Fibroblast of the aortic adventitia (primary cell): ENCODE data around the gene FAM78A. TPM values are rescaled to one million over a fixed set of nuclear protein-coding genes. Genes with fewer than 3 reads are reported as not detected.
A peak's percentile ranks its signal among the peaks of the same experiment; 100 is the strongest.

Experiments
- DNase-seq: peaks from one replicate; pipeline ENCODE4 v3.0.0-alpha.2; 2010; ENCODE audit warnings: low read depth
- H3K4me3 ChIP-seq: 2 replicates; pipeline ENCODE4 v1.5.1; 2011; ENCODE audit warnings: low read depth, mild to moderate bottlenecking, control low read depth, low read length, moderate library complexity
- CTCF ChIP-seq: IDR thresholded peaks from 2 replicates; pipeline ENCODE4 v1.5.1; 2011; ENCODE audit warnings: mild to moderate bottlenecking, low read length, control low read depth, inconsistent platforms; ENCODE audit not compliant: insufficient read depth
- total RNA-seq: library from RNA; depleted of rRNA; stranded (reverse); fragments of >200 nt; gene quantifications from 2 replicates; pipeline ENCODE4 v1.2.3, GENCODE V29; 2012; ENCODE audit warnings: low replicate concordance

Gene FAM78A
- total RNA-seq, 1 donor: 0.36 TPM

DNA sequence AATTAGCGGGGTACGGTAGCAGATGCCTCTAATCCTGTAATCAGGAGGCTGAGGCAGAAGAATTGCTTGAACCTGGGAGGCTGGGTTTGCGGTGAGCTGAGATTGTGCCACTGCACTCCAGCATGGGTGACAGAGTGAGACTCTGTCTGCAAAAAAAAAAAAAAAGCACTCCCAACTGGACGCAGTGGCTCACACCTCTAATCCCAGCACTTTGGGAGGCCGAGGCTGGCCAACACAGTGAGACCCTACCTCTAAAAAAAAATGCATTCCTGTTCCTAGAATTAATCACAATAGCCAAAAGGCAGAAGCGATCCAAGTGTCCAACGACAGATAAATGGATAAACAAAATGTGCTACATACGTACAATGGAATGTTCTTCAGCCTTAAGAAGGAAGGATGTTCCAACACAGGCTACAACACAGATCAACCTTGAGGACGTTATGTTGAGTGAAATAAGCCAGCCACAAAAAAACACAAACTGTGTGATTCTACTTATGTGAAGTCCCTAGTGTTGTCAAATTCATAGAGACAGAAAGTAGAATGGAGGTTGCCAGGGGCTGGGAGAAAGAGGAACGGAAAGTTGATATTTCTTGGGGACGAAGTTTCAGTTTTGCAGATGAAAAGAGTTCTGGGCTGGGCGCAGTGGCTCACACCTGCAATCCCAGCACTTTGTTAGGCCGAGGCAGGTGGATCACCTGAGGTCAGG is 13.8 kb downstream of the FAM78A start:
- TF ChIP-seq CTCF: no peak
- H3K4me3 ChIP-seq: no peak overlapping the region
- DNase-seq: no peak

DNA sequence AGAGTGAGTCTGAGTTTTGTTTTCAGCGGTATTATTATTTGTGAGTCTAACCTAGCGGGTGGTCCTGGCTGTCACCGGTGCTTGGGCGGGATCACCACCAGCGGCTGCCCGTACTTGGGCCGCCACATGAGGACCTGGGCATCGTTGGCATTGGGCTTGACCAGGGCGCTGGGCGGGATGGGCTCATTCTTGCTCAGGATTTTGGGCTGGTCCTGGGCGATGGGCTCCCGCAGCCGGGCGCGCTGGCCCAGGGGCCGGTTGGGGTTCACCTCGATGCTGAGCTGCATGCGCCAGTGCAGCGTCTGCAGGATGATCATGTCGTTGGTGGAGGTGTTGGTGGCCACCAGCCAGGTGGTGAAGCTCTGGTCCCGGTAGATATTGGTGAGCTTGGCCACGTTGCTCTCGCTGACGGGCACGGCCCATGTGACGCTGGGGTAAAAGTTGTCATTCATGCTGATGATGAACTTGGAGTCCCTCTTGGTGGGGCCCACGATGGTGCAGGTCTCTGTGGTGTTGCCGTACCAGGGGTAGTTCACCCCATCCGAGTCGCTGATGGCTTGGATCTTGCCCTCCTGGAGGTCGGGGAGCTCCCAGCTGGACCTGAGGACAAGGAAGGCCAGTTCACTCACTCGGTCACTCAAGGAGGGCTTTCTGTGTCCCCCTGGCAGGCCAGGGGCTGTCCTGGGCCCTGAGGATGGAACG is 15.4 kb downstream of the FAM78A start:
- no peak for DNase-seq
- no peak overlapping the region for H3K4me3 ChIP-seq
- no peak for TF ChIP-seq CTCF

GRCh38 chr9:131259916-131260597 is 16.3 kb downstream of the FAM78A start:
- H3K4me3 ChIP-seq: no peak overlapping the region
- DNase-seq: no peak
- TF ChIP-seq CTCF: no peak

- no peak overlapping the region for H3K4me3 ChIP-seq
- DNase-seq: no peak
- no peak for TF ChIP-seq CTCF
Measured at GRCh38 chr9:131259432-131259898, 16.8 kb downstream of the FAM78A start.

- no peak for DNase-seq
- no peak overlapping the region for H3K4me3 ChIP-seq
- no peak for TF ChIP-seq CTCF
Measured at GRCh38 chr9:131258698-131259431, 17.4 kb downstream of the FAM78A start.

DNA sequence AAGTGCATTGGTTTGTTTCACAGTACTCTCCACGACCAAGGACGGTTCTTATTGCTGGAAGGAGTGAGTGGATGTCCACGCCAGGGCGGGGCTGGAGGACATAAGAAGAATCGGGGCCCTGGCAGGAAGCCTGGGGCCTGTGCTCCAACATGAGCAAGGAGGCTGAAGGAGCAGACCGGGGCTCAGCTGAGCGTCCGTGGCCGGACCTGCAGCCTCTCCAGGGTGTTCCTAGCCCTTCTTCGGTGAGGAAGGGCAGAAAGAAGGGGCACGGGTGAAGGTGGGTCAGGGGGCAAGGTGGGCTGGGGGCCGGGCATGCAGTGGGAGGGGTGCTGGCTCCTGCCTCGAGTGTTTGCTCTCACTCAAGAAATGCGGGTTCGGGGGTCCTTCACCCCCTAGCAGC is 18.1 kb downstream of the FAM78A start:
- DNase-seq: peak; percentile 32
- H3K4me3 ChIP-seq: no peak overlapping the region
- no peak for TF ChIP-seq CTCF
